ENCODE measurements around the gene TRIM2.

- TF ChIP-seq CTCF (IDR thresholded peaks at IDR 0.05) (no peak), POLR2A (IDR thresholded peaks at IDR 0.05) (no peak)
Observed at GRCh38 chr4:153206534-153206933, 2.3 kb downstream of the TRIM2 start.

All from lower leg skin (tissue), 3 donors.